HG02938 (cell line): ENCODE results near the gene RAPGEF4.

Experiments
- ATAC-seq: cut with Tn5 transposase; IDR thresholded peaks from one replicate; pipeline ENCODE4 v1.9.1; 2021; ENCODE audit warnings: mild to moderate bottlenecking, moderate library complexity; ENCODE audit not compliant: unreplicated experiment

RAPGEF4 gene

DNA sequence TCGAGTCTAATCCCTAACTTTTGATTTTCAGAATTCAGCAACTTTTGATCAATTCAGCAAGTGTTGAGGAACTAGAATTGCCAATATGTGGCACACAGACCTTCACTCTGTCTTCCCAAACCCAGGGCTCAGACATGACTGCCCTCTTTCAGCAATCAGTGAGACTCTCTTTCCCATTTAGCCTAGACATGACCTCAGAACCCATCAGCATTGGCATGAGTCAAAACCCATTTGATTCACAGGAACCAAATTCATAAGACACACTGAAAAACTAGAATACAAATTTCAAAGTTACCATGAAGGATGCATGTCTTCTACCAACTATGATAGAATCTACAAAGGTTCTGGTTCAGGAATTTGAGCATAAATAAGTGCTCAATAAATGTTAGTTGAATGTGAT lies 226.4 kb downstream of the RAPGEF4 start:
- ATAC-seq: no peak

DNA sequence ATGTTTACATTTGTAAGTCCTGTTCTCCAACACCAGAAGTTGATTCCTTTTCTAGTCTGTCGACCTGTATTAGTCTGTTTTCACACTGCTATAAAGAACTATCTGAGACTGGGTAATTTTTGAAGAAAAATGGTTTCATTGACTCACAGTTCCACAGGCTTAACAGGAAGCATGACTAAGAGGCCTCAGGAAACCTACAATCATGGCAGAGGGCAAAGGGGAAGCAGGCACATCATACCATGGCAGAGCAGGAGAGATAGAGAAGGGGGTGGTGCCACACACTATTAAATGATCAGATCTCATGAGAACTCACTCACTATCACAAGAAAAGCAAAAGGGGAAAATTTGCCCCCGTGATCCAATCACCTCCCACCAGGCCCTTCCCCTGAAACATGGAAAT lies 227.2 kb downstream of the RAPGEF4 start:
- no peak for ATAC-seq

DNA sequence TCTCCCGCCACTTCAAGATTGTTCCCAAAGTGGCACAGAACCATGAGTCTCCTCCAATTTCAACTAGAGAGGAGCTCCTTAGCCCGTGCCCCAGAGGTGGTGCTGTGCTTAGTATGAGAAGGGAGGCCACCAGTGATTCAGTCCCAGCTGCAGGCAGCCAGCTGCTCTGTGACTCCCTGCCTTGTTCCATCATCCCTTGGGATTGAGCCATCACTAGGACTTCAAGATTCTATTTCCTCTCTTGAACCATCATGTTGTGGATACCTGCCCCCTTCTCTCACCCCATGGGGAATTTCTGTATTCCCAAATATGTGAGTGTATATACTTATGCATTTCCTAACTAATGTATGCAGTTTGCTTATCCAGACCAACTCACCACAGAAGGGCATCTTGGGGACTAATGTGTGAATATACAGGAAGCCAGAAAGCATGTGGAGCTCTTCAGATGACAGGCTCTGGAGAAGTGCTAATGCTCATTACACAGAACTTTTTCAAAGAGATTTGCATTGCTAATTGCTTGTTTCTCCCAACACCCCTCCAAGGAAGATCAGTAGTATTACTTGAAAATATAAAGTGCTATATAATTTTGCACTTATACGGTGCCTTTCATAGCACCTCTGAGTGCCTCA lies 229.0 kb downstream of the RAPGEF4 start:
- no peak for ATAC-seq

GRCh38 chr2:172965433-172966212 lies 230.0 kb downstream of the RAPGEF4 start:
- no peak for ATAC-seq

DNA sequence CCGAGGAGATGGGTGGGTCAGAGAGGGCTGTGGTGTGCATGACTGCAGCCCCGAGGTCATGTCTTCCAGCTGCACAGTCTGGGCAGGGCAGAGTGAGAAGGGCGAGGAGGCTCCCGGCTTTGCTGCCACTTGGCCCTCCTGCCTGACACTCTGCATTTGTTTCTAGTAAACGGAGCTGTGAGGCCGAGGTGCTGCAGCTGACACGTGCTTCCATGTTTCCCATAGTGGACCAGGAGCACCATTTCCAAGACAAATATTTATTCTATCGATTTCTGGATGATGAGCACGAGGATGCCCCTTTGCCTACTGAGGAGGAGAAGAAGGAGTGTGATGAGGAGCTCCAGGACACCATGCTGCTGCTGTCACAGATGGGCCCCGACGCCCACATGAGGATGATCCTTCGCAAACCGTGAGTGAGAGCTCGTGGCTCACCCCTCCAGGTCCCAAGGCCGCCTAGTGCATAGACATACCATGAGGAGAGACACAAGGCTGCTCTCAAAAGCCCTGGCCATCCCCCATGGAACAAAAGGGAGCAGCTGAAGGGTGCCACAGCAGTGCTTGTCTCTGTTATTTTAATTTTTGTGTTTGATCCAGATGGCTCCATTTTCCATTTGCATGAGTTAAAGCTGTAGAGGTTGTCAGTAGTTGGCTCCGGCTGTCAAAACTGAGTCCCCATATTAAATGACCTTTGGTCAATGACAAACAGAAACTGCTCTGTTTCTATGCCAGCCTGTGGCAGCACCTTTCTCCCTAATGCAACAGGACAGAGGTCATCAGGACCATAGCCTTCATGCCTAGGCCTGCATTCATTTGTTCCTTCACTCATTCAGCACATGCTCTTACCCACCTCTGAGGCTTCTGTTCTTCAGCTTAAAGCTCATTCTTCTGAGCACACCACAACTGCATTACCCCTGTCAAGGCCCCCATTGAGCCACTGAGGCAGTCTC lies 231.7 kb downstream of the RAPGEF4 start:
- no peak for ATAC-seq

DNA sequence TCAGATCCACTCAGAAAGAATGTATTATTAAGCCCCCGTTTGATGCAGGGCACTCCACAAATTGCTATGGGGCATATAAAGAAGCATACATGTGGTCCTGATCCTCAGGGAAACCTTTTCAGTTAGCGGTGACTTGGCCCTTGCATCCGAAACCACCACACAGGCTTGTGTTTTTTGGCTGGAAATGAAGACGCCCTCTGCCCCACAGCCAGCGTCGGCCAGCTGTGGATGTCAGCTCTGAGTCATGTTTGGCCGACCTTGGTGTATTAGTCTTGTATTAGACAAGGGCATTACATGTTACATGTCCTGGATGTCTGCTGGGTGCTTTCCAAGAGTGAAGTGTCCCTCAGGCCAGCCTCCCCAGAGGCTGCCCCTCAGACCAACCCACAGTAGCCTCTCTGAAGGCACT lies 232.4 kb downstream of the RAPGEF4 start:
- no peak for ATAC-seq

DNA sequence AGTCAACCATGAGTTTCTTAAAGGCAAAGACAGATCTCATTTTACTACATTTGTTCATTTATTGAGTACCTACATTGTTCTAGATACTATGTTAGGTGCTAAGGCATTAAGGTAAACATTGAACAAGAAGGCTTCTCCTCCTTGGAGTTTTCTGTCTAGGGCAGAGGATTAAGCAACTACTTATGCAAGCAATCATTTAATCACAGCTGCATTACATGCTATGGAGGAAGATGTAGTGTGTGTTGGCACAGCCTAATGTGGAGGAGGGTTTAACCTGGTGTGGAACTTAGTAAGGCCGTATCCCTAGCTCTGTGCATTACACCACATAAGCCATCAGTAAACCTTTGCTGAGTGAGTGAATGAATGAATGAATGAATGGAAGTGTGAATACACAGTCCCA lies 233.5 kb downstream of the RAPGEF4 start:
- ATAC-seq: no peak

DNA sequence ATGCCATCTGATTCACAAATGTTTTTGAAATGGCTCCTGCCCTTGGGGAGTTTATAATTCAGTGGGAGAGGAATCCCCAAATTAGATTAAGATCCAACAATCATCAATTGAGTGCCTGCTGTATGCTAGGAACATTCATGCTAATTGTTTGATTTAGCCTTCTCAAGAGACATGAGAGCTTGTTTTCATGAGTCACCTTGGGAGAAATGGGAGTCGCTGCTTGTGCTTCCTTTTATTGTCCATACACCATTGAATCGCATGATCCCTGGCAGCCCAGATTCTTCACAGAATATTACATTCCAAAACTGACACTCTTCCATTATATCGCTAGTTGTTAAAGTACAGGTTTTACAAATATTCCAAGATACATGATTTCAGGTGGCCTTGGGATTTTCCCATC lies 234.0 kb downstream of the RAPGEF4 start:
- ATAC-seq: no peak

- ATAC-seq: no peak
Observed at GRCh38 chr2:172970660-172971059, 235.0 kb downstream of the RAPGEF4 start.

DNA sequence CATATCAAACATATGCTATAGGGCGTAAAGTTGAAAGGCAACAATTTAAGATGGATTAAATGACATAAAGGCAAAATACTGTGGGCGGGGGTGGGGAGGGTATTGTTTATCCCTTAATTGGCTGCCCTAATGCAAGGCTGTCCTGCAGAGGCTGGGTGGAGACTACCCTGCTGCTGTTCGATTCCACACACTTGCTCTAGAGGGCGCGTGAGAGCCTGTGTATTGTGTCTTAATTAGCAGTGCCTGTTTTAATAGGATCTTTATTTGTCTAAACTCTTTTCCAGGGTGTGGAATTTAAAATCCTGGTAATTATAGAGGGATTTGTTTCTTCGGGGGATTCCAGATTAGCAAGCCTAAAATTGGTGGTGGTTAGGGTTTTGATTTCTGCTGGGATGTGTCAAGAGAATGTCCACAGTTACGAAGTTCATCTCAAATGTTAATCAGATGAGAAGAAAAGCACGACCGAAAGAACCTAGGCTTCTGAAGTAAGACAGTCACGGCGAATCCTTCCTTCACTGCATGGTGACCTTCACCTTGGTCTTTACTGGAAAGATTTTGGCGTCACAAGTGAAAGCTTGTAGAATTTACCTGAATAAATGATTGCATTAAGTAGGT lies 236.5 kb downstream of the RAPGEF4 start:
- ATAC-seq: no peak

DNA sequence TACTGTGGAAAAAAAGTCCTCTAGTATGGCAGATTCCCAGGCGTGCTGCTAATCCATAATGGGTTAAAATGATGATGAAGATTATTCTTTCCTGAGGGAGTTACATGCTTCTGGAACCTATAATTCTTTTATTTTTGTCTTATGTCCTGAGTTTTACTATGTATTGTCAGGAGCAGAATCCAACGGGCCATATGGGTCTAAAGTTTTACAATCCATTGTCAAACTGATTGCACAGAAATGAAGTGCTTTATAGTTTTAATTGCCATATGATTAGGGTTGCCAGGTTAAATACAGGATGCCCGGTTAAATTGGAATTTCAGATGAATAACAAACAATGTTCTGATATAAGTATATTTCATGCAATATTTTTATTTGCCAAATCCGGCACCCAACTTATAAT lies 239.1 kb downstream of the RAPGEF4 start:
- no peak for ATAC-seq

GRCh38 chr2:172976116-172976515 lies 240.5 kb downstream of the RAPGEF4 start:
- ATAC-seq: no peak

GRCh38 chr2:172976816-172977215 lies 241.2 kb downstream of the RAPGEF4 start:
- ATAC-seq: no peak

DNA sequence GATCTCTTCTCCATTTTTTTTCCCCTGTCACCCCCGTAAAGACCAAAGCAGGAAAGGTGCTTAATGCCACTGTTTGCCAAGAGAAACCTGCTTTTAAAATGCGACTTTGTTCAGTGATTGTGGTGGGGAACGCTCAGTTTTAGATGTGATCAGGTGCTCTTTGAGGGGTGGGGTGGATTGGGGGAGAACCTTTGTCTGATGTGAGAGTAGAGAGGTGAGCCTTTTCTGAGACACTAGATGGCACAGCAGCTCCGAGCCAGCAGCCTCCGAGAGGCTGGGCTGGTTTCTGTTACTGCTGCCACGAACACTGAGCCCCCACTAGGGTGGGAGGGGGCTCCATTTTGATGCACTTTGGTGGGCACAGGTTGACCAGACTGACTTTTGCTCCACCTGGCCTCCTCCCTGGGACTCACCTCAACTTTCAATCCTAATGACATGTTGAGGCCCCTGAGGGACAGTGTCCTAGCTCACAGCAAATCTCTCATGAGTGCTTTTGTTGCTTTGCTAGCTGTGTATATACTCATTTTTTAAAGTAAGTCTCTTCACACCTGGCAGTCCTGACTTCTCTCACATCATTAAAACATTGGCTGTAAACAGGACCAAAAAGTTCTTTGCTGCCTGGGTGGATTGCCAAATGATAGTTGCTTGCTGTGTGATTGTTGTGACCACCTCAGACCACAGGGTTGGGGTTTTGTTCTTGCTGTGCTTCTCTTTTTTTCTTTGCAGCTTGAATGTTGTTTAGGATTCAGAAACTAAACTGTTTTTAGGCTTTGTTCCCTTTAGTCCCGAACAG lies 241.8 kb downstream of the RAPGEF4 start:
- no peak for ATAC-seq

- no peak for ATAC-seq
Observed at GRCh38 chr2:172978063-172978383, 242.4 kb downstream of the RAPGEF4 start.

- ATAC-seq: no peak
Observed at GRCh38 chr2:172985139-172985892, 249.7 kb downstream of the RAPGEF4 start.

DNA sequence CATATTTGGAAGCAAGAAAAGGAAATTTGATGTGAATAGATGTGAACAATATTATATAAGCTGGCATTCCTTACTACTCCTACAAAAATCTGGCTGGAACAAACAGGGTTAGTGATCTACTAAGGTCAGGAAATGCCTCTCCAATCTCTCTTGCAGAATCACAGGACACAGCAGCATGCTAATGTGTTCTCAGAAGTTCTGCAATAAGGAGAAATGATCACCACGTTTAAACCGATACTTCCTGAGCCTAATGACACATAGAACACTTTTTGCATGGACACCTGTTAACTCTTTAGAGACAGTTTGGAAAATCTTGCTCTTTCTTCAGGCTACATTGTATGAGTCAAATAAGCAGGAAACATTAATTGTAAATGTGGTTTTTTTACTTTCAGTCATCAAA lies 250.4 kb downstream of the RAPGEF4 start:
- ATAC-seq: no peak

GRCh38 chr2:172988728-172989127 lies 253.1 kb downstream of the RAPGEF4 start:
- ATAC-seq: no peak

DNA sequence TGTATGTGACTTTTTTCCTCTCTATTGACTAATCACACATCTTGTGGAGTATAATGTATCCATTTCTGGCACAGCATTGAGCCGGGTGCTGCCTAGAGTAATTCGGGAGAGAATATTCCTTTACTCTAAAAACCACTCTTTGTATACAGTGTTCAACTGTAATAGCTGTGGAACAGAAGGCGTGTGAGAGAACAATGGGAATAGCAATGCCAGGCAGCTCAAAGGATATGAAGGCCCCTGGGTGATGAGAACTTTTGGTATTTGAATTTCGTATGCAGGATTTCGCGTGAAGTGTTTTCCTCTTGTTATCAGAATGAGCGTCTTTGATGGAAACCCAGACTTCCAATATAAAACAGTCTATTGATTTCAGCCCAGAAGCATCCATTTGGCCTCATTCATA lies 255.4 kb downstream of the RAPGEF4 start:
- no peak for ATAC-seq

DNA sequence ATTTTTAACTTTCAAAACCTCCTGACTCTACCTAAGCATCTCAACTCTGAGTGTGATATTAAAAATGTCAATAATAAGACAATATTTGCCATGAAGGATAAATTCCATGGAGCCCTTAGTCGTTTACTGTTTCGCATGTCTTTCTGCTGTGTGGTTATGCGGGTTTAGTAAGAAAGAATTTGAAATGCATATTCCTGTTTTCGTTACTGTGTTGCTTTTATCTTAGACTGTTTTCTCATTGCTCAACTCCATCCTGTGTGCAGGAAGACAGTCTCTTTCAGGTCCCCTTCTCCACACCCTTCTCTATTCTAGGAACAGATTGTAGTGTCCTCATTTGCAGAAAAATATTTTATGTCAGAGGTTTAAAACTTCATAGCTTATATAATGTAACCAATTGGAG lies 257.5 kb downstream of the RAPGEF4 start:
- no peak for ATAC-seq
